Psoas muscle (tissue), 8 donors: ENCODE data around the gene RANBP17. TPM values are rescaled to one million over a fixed set of nuclear protein-coding genes. Genes with fewer than 3 reads are reported as not detected.
"Not testable (repeated sequence)": the region's sequence is repeated elsewhere in the genome, so short reads cannot be mapped to it uniquely, and the experiment has no call there.

ENCODE experiments used
- ATAC-seq, 4 donors: fragments of 200-7000 bp; cut with Tn5 transposase; one replicate each; pipeline ENCODE4 v1.9.1; 2020; ENCODE audit warnings: moderate library complexity in 3 of 4, mild to moderate bottlenecking in 2 of 4
- DNase-seq, 2 donors: peaks; one replicate each; pipeline ENCODE4 v3.0.0-alpha.2; 2020
- H3K27ac ChIP-seq: fragments of 200-600 bp; one replicate; pipeline ENCODE4 v1.8.0; 2022
- H3K27me3 ChIP-seq, 3 donors: fragments of 200-600 bp in 1 of 3; one replicate each; pipeline versions ENCODE4 v1.6.1 to v1.8.0; 2013 to 2022; ENCODE audit warnings: low read length in 2 of 3, mild to moderate bottlenecking in 2 of 3, moderate library complexity in 1 of 3; ENCODE audit not compliant: insufficient read depth in 3 of 3
- H3K36me3 ChIP-seq, 2 donors: fragments of 200-600 bp in 1 of 2; one replicate each; pipeline versions ENCODE4 v1.6.1 to v1.8.0; 2013 to 2022; ENCODE audit warnings: low read depth in 1 of 2, mild to moderate bottlenecking in 1 of 2, moderate library complexity in 1 of 2; ENCODE audit not compliant: insufficient read depth in 1 of 2
- H3K4me1 ChIP-seq: fragments of 200-600 bp; one replicate; pipeline ENCODE4 v1.8.0; 2022
- H3K4me3 ChIP-seq: fragments of 200-600 bp; one replicate; pipeline ENCODE4 v1.8.0; 2022; ENCODE audit warnings: mild to moderate bottlenecking
- H3K9me3 ChIP-seq: fragments of 200-600 bp; one replicate; pipeline ENCODE4 v1.8.0; 2022
- CTCF ChIP-seq: fragments of 200-600 bp; IDR thresholded peaks from one replicate; pipeline ENCODE4 v1.8.0; 2022; ENCODE audit warnings: antibody characterized with exemption
- WGBS, 3 donors: extraction: QIAGEN DNeasy Blood & Tissue Kit; methylation state at CpG; one replicate each; pipeline versions ENCODE4 v1.1.6 to v1.1.7; 2013; 5-methylcytosine and 5-hydroxymethylcytosine counted together
- intact Hi-C, 2 donors: fragments of 100-400 bp; cut with DNase I; formaldehyde crosslinking; loops; one replicate each; pipeline versions ENCODE4 v1.11.0 to v1.14.2; 2022
- polyA plus RNA-seq, 3 donors: library from polyadenylated mRNA; stranded (reverse); fragments of 200-250 nt; gene quantifications; one replicate each; pipeline ENCODE4 v1.2.3, GENCODE V29; 2013
- total RNA-seq, 4 donors: library from RNA; stranded (reverse); fragmentation: NEBNext Ultra II Directional in 2 of 4; extraction: Animal tissue kit (Norgen Biotek cat#: 25700) in 2 of 4; gene quantifications; one replicate each; pipeline versions ENCODE4 v1.2.1 to v1.2.4, GENCODE V29; 2021 to 2023
- donor health status: healthy with polysubstance abuse.
- donor health status: DM: no; HTN: no; CAD: no; lungs with moderate emphysema.
- donor health status: Bipolar disorder and iron deficiency.
- donor health status: healthy.
- donor health status: DM: yes; HTN: yes; CAD: no.
- donor health status: DM: no; HTN: no; CAD: no.
- donor health status: DM: no; HTN: no; CAD: no.
- donor health status: DM: yes; HTN: yes; CAD: no.

Gene RANBP17
- total and polyA plus RNA-seq, 7 donors: 0.03 to 3.2 (median 1.0) TPM

GRCh38 chr5:170860818-170861666, 776 bp upstream of the RANBP17 start:
- 86 to 91% (median 89%) methylated on average over 5 of the region's 5 CpGs for WGBS, 3 donors
- H3K9me3 ChIP-seq: peaks cover 2% of the 10 kb centered on the region
- H3K27ac ChIP-seq: no peak overlapping the region
- intact Hi-C loops: no loop called here
- ATAC-seq (no peak), DNase-seq (no peak)
- no peaks in the 10 kb centered on the region for H3K36me3 ChIP-seq
- peaks cover 0 to 12% (median 7%) of the 10 kb centered on the region in 3 donors for H3K27me3 ChIP-seq
- no peak for TF ChIP-seq CTCF
- no peak overlapping the region for H3K4me3 ChIP-seq
- no peaks in the 10 kb centered on the region for H3K4me1 ChIP-seq

- no peak overlapping the region for H3K27ac ChIP-seq
- peak in 1 of 2 donors; percentile 42 for DNase-seq
- ATAC-seq: no peak
Observed at GRCh38 chr5:170861667-170861916, 226 bp upstream of the RANBP17 start.

GRCh38 chr5:170863646-170864045, 1.8 kb downstream of the RANBP17 start:
- H3K4me1 ChIP-seq: no peaks in the 10 kb centered on the region
- no peak overlapping the region for H3K27ac ChIP-seq
- no peak for DNase-seq
- no peak for TF ChIP-seq CTCF
- 88 to 92% (median 89%) methylated on average over 3 of the region's 3 CpGs for WGBS, 3 donors
- H3K4me3 ChIP-seq: no peak overlapping the region
- no peaks in the 10 kb centered on the region for H3K36me3 ChIP-seq
- peaks cover 2% of the 10 kb centered on the region for H3K9me3 ChIP-seq
- intact Hi-C loops: no loop called here
- H3K27me3 ChIP-seq: peaks cover 0 to 12% (median 7%) of the 10 kb centered on the region in 3 donors
- ATAC-seq: no peak

More at GRCh38 chr5:170861667-170861916, 226 bp upstream of the RANBP17 start:
- intact Hi-C loops: no loop called here
- 4 to 11% (median 10%) methylated on average over 15 to 26 of the region's 26 CpGs for WGBS, 3 donors
- Histone ChIP-seq H3K4me3 (peak overlapping the region; percentile 64), H3K9me3 (peaks cover 2% of the 10 kb centered on the region), H3K4me1 (no peaks in the 10 kb centered on the region), H3K27me3 (peaks cover 0 to 12% (median 7%) of the 10 kb centered on the region in 3 donors), H3K36me3 (no peaks in the 10 kb centered on the region)
- no peak for TF ChIP-seq CTCF

- no peak overlapping the region for H3K27ac ChIP-seq
- peaks cover 0 to 12% (median 7%) of the 10 kb centered on the region in 3 donors for H3K27me3 ChIP-seq
- no peak for TF ChIP-seq CTCF
- DNase-seq: no peak
- WGBS, 3 donors: 80 to 100% (median 87%) methylated on average over 1 of the region's 1 CpG
- H3K4me3 ChIP-seq: no peak overlapping the region
- no peak for ATAC-seq
- H3K36me3 ChIP-seq: no peaks in the 10 kb centered on the region
- intact Hi-C loops: no loop called here
- no peaks in the 10 kb centered on the region for H3K9me3 ChIP-seq
- H3K4me1 ChIP-seq: no peaks in the 10 kb centered on the region
Observed at GRCh38 chr5:170865622-170866021, 3.8 kb downstream of the RANBP17 start.

- ATAC-seq: no peak
- Histone ChIP-seq H3K27me3 (peaks cover 0 to 2% (median 0%) of the 10 kb centered on the region in 3 donors), H3K4me1 (no peaks in the 10 kb centered on the region), H3K9me3 (no peaks in the 10 kb centered on the region), H3K27ac (no peak overlapping the region), H3K36me3 (no peaks in the 10 kb centered on the region), H3K4me3 (no peak overlapping the region)
- 41 to 71% (median 52%) methylated on average over 1 of the region's 1 CpG for WGBS, 3 donors
- no peak for TF ChIP-seq CTCF
- DNase-seq: no peak
- intact Hi-C loops: no loop called here
Observed at GRCh38 chr5:170867825-170868224, 6.0 kb downstream of the RANBP17 start.

- DNase-seq, H3K36me3 ChIP-seq, H3K27ac ChIP-seq, H3K27me3 ChIP-seq, intact Hi-C loops, H3K4me1 ChIP-seq, ATAC-seq, H3K4me3 ChIP-seq, H3K9me3 ChIP-seq: not testable (repeated sequence)
Observed at GRCh38 chr5:170870390-170870789, 8.6 kb downstream of the RANBP17 start.
